GM18499 (cell line): Measurements from ENCODE around the gene CFAP46.
"Not testable (repeated sequence)": the region's sequence is repeated elsewhere in the genome, so short reads cannot be mapped to it uniquely, and the experiment has no call there.

Source experiments
- ATAC-seq: cut with Tn5 transposase; IDR thresholded peaks from one replicate; pipeline ENCODE4 v1.9.1; 2021; ENCODE audit warnings: moderate number of reproducible peaks; ENCODE audit not compliant: insufficient read depth, unreplicated experiment

Gene CFAP46

GRCh38 chr10:132785723-132786475 is 156.5 kb downstream of the CFAP46 start, which contains the start of gene NKX6-2:
NKX6-2 (minus strand) TSS chr10:132786147; CDS start chr10:132785948, 199 bp downstream.
- no peak for ATAC-seq

GRCh38 chr10:132784866-132785722 is 157.3 kb downstream of the CFAP46 start:
- no peak for ATAC-seq

GRCh38 chr10:132783940-132784865 is 158.2 kb downstream of the CFAP46 start:
- ATAC-seq: no peak

GRCh38 chr10:132783165-132783939 is 159.0 kb downstream of the CFAP46 start:
- ATAC-seq: no peak

GRCh38 chr10:132781556-132781955 is 160.8 kb downstream of the CFAP46 start:
- ATAC-seq: no peak

- ATAC-seq: no peak
These were observed 162.0 kb downstream of the CFAP46 start for GRCh38 chr10:132780356-132780755.

- no peak for ATAC-seq
These were observed 162.6 kb downstream of the CFAP46 start for GRCh38 chr10:132779549-132780294.

- ATAC-seq: no peak
These were observed 164.9 kb downstream of the CFAP46 start for GRCh38 chr10:132777441-132777840.

- ATAC-seq: no peak
These were observed 165.5 kb downstream of the CFAP46 start for GRCh38 chr10:132776821-132777220.

- ATAC-seq: no peak
These were observed 166.2 kb downstream of the CFAP46 start for GRCh38 chr10:132776186-132776585.

GRCh38 chr10:132774902-132775863 is 167.2 kb downstream of the CFAP46 start:
- no peak for ATAC-seq

GRCh38 chr10:132774181-132774901 is 168.0 kb downstream of the CFAP46 start:
- no peak for ATAC-seq

GRCh38 chr10:132772816-132773215 is 169.6 kb downstream of the CFAP46 start:
- ATAC-seq: not testable (repeated sequence)

GRCh38 chr10:132770061-132771021 is 172.0 kb downstream of the CFAP46 start:
- no peak for ATAC-seq

- no peak for ATAC-seq
These were observed 173.8 kb downstream of the CFAP46 start for GRCh38 chr10:132768346-132769248.
